IMR-90 (cell line): ENCODE results near the gene C4B. TPM values are rescaled to one million over a fixed set of nuclear protein-coding genes. Genes with fewer than 3 reads are reported as not detected.
A peak's percentile ranks its signal among the peaks of the same experiment; 100 is the strongest.

Experiments
- ATAC-seq: fragments of 200-7000 bp; cut with Tn5 transposase; 2 replicates; pipeline ENCODE4 v1.9.1; 2020; ENCODE audit warnings: low read depth, mild to moderate bottlenecking, moderate library complexity
- BruUV-seq: library from RNA; stranded (reverse); fragments of 400-500 nt; replicated peaks from 2 replicates; lab custom pipeline; 2021; lab: Mats Ljungman, UMichigan
- CTCF ChIA-PET: fragments of 300-600 bp; formaldehyde crosslinking; extraction: SDS; loops from one replicate; lab custom pipeline; 2021; ENCODE audit warnings: antibody characterized with exemption; lab: Yijun Ruan, JAX
- POLR2A ChIA-PET: fragments of 300-600 bp; sonication (Branson Sonifier 250); formaldehyde crosslinking; loops from one replicate; lab custom pipeline; 2022; ENCODE audit warnings: antibody characterized with exemption; ENCODE audit not compliant: unreplicated experiment; lab: Charles Lee
- DNase-seq: peaks from one replicate; pipeline ENCODE4 v3.0.0; 2013
- H2AFZ ChIP-seq: replicated peaks from 2 replicates; pipeline ENCODE3; 2013; ENCODE audit warnings: low read length, mild to moderate bottlenecking; ENCODE audit not compliant: poor library complexity
- H2AK5ac ChIP-seq: 2 replicates; pipeline ENCODE4 v1.6.1; 2013; ENCODE audit warnings: low read depth, low read length, inconsistent platforms
- H2AK9ac ChIP-seq: replicated peaks from 2 replicates; pipeline ENCODE3; 2013; ENCODE audit warnings: mild to moderate bottlenecking, low read depth, low read length, moderate library complexity; ENCODE audit not compliant: poor library complexity
- H2BK120ac ChIP-seq: 2 replicates; pipeline ENCODE4 v1.6.1; 2013; ENCODE audit warnings: low read depth, low read length, inconsistent platforms
- H2BK15ac ChIP-seq: 3 replicates; pipeline ENCODE4 v1.6.1; 2013; ENCODE audit warnings: low read depth, low read length, inconsistent platforms
- H2BK20ac ChIP-seq: 2 replicates; pipeline ENCODE4 v1.6.1; 2013; ENCODE audit warnings: low read depth, mild to moderate bottlenecking, inconsistent platforms, low read length, moderate library complexity
- H2BK5ac ChIP-seq: 2 replicates; pipeline ENCODE4 v1.6.1; 2013; ENCODE audit warnings: mild to moderate bottlenecking, low read depth, low read length, inconsistent platforms; ENCODE audit not compliant: poor library complexity, severe bottlenecking
- H3K14ac ChIP-seq: replicated peaks from 2 replicates; pipeline ENCODE4 v1.6.1; 2013; ENCODE audit warnings: low read depth, low read length, inconsistent platforms
- H3K18ac ChIP-seq: 2 replicates; pipeline ENCODE4 v1.6.1; 2013; ENCODE audit warnings: low read depth, low read length, control low read depth
- H3K23ac ChIP-seq: 2 replicates; pipeline ENCODE4 v1.6.1; 2013; ENCODE audit warnings: low read depth, low read length, inconsistent platforms
- H3K27ac ChIP-seq: 2 replicates; pipeline ENCODE4 v1.5.1; 2013; ENCODE audit warnings: mild to moderate bottlenecking, control low read depth, low read length; ENCODE audit not compliant: insufficient read depth
- H3K27me3 ChIP-seq: 2 replicates; pipeline ENCODE4 v1.6.1; 2013; ENCODE audit warnings: low read length; ENCODE audit not compliant: control insufficient read depth, insufficient read depth
- H3K36me3 ChIP-seq: 2 replicates; pipeline ENCODE4 v1.6.1; 2013; ENCODE audit warnings: low read length, mixed read lengths; ENCODE audit not compliant: control insufficient read depth, insufficient read depth
- H3K4ac ChIP-seq: 2 replicates; pipeline ENCODE4 v1.6.1; 2013; ENCODE audit warnings: low read depth, low read length, inconsistent platforms
- H3K4me1 ChIP-seq: 2 replicates; pipeline ENCODE4 v1.6.1; 2013; ENCODE audit warnings: low read length, mixed read lengths; ENCODE audit not compliant: control insufficient read depth, insufficient read depth
- H3K4me2 ChIP-seq: 2 replicates; pipeline ENCODE4 v1.6.1; 2013; ENCODE audit warnings: low read depth, mild to moderate bottlenecking, control low read depth, low read length, moderate library complexity
- H3K4me3 ChIP-seq: 2 replicates; pipeline ENCODE4 v1.5.1; 2013; ENCODE audit warnings: low read depth, mild to moderate bottlenecking, control low read depth, low read length, moderate library complexity; ENCODE audit not compliant: insufficient read depth
- H3K56ac ChIP-seq: 2 replicates; pipeline ENCODE4 v1.6.1; 2013; ENCODE audit warnings: low read length, inconsistent platforms; ENCODE audit not compliant: insufficient read depth; ENCODE audit errors: extremely low read depth
- H3K79me1 ChIP-seq, 2 experiments: 2 replicates each; pipeline ENCODE4 v1.6.1; 2013; ENCODE audit warnings: low read length in 2 of 2, inconsistent platforms in 1 of 2, low read depth in 1 of 2
- H3K9ac ChIP-seq: 2 replicates; pipeline ENCODE4 v1.6.1; 2013; ENCODE audit warnings: low read depth, low read length, control low read depth
- H3K9me1 ChIP-seq: 2 replicates; pipeline ENCODE4 v1.6.1; 2013; ENCODE audit warnings: low read length, inconsistent platforms; ENCODE audit not compliant: insufficient read depth
- H3K9me3 ChIP-seq: 2 replicates; pipeline ENCODE4 v1.6.1; 2013; ENCODE audit warnings: low read length; ENCODE audit not compliant: control insufficient read depth, insufficient read depth
- H4K20me1 ChIP-seq: 2 replicates; pipeline ENCODE4 v1.6.1; 2013; ENCODE audit warnings: low read length, inconsistent platforms; ENCODE audit not compliant: insufficient read depth
- H4K5ac ChIP-seq: 2 replicates; pipeline ENCODE4 v1.6.1; 2013; ENCODE audit warnings: mild to moderate bottlenecking, low read depth, low read length, control low read depth
- H4K8ac ChIP-seq, 2 experiments: 2 replicates each; pipeline ENCODE4 v1.6.1; 2013; ENCODE audit warnings: low read depth in 2 of 2, low read length in 2 of 2, control low read depth in 1 of 2, inconsistent platforms in 1 of 2
- H4K91ac ChIP-seq: 2 replicates; pipeline ENCODE4 v1.6.1; 2013; ENCODE audit warnings: low read depth, low read length, inconsistent platforms; ENCODE audit not compliant: insufficient read depth
- NFE2L2 ChIP-seq: fragments of 150-350 bp; IDR thresholded peaks from 2 replicates; pipeline ENCODE4 v1.6.1; 2016; ENCODE audit warnings: low read depth, mild to moderate bottlenecking, low read length
- RAD21 ChIP-seq: IDR thresholded peaks from 2 replicates; pipeline ENCODE4 v1.6.1; 2012; ENCODE audit warnings: low read length, improper control_type of control experiment
- SMC3 ChIP-seq: fragments of 150-350 bp; IDR thresholded peaks from 2 replicates; pipeline ENCODE4 v1.6.1; 2016; ENCODE audit warnings: low read depth, mild to moderate bottlenecking, antibody characterized with exemption, low read length, moderate library complexity
- WGBS, 2 experiments: methylation state at CpG; one replicate each; pipeline versions ENCODE4 v1.1.5 to v1.1.7; 2013; ENCODE audit warnings: missing lambda C conversion rate in 2 of 2; ENCODE audit not compliant: insufficient read length in 1 of 2; ENCODE audit errors: extremely low coverage in 2 of 2; 5-methylcytosine and 5-hydroxymethylcytosine counted together
- dilution Hi-C: fragments of 300-500 bp; cut with HindIII; formaldehyde crosslinking; loops from one replicate; pipeline ENCODE4 v1.14.3; 2018; ENCODE audit warnings: low sequenced_read_pairs; ENCODE audit not compliant: unreplicated experiment
- in situ Hi-C: fragments of 300-500 bp; cut with MboI; formaldehyde crosslinking; loops from 3 replicates; pipeline ENCODE4 v1.14.3; 2019; ENCODE audit warnings: low sequenced_read_pairs, inconsistent platforms, mixed read lengths
- intact Hi-C: fragments of 100-400 bp; cut with micrococcal nuclease; formaldehyde crosslinking; loops from 2 replicates; pipeline ENCODE4 v1.10.0; 2022
- polyA plus RNA-seq, 3 experiments: library from polyadenylated mRNA; depleted of rRNA; stranded (reverse); fragments of >200 nt; gene quantifications; 2 replicates each; pipeline ENCODE4 v1.2.3, GENCODE V29; 2012; ENCODE audit warnings: low replicate concordance in 1 of 3
- total RNA-seq: library from RNA; depleted of rRNA; stranded (reverse); fragments of >200 nt; gene quantifications from 2 replicates; pipeline ENCODE4 v1.2.3, GENCODE V29; 2012

The C4B gene
- total and polyA plus RNA-seq, 2 of the 4 experiments (the other 2 are of a cell fraction), result 0.54 to 4.2 TPM

- H3K36me3 ChIP-seq, result peaks cover 48% of the 10 kb centered on the region
- H3K4me3 ChIP-seq, result no peak overlapping the region
- intact Hi-C loops, result no loop called here
Measured at GRCh38 chr6:31969712-31970603, 44.6 kb upstream of the C4B start.

More at GRCh38 chr6:31969712-31970603, 44.6 kb upstream of the C4B start:
- no peaks in the 10 kb centered on the region for H3K9me3 ChIP-seq
- no peak overlapping the region for H3K4ac ChIP-seq
- H2AK5ac ChIP-seq, result 0 out of 2 replicates have a peak overlapping the region, but pooled peaks have one; percentile 35
- no peak overlapping the region for H2BK20ac ChIP-seq
- DNase-seq (peak; percentile 55), ATAC-seq (no peak)
- ChIA-PET POLR2A (no interaction called here), CTCF (no interaction called here)
- no peak overlapping the region for H4K8ac ChIP-seq
- H4K20me1 ChIP-seq, result no peaks in the 10 kb centered on the region
- H3K27me3 ChIP-seq, result no peaks in the 10 kb centered on the region
- H3K79me1 ChIP-seq, result peaks cover 19 to 52% of the 10 kb centered on the region in 2 experiments
- no peak overlapping the region for H3K14ac ChIP-seq
- H3K4me2 ChIP-seq, result peak overlapping the region; percentile 4; the same call in 1 of the 2 replicates
- BruUV-seq, result no TSS peak
- H2BK120ac ChIP-seq, result no peak overlapping the region
- peak overlapping the region; percentile 71 for H2AK9ac ChIP-seq
- H3K56ac ChIP-seq, result no peak overlapping the region
- dilution Hi-C loops, result no loop called here
- H4K5ac ChIP-seq, result no peak overlapping the region
- peaks cover 11% of the 10 kb centered on the region for H3K4me1 ChIP-seq
- no peak overlapping the region for H2BK5ac ChIP-seq
- peaks cover 6% of the 10 kb centered on the region; the same call in 1 of the 2 replicates for H3K9me1 ChIP-seq
- no peak overlapping the region for H3K18ac ChIP-seq
- H2BK15ac ChIP-seq, result no peak overlapping the region
- H3K9ac ChIP-seq, result no peak overlapping the region
- H2AFZ ChIP-seq, result no peak overlapping the region
- in situ Hi-C loops, result loop anchor here (10.0 kb wide), 2 partner anchors 145 to 205 kb away; partner anchors contain the start of genes AGPAT1 and RNF5
- 78% methylated on average over 6 of the region's 17 CpGs; no CpG with 5 or more reads in 1 of the 2 experiments for WGBS, 2 experiments
- TF ChIP-seq NFE2L2 (peak; percentile 55), SMC3 (no peak), RAD21 (no peak)
- no peak overlapping the region for H3K23ac ChIP-seq
- H4K91ac ChIP-seq, result no peak overlapping the region
- H3K27ac ChIP-seq, result no peak overlapping the region
